Keratinocyte (primary cell): ENCODE measurements around the gene ALOX5AP. TPM values are rescaled to one million over a fixed set of nuclear protein-coding genes. Genes with fewer than 3 reads are reported as not detected.

Source experiments
- DNase-seq: peaks from one replicate; pipeline ENCODE4 v3.0.0-alpha.2; 2011; ENCODE audit warnings: low read depth, missing footprints, low spot score
- FAIRE-seq: peaks from 2 replicates; lab custom pipeline; 2011; peaks lifted over from hg19 to GRCh38; lab: Jason Lieb, UNC
- H2AFZ ChIP-seq: 2 replicates; pipeline ENCODE4 v1.6.0; 2012; ENCODE audit warnings: low read length, control low read depth, inconsistent platforms; ENCODE audit not compliant: control insufficient read depth
- H3K27ac ChIP-seq: 2 replicates; pipeline ENCODE4 v1.5.1; 2011; ENCODE audit warnings: low read length; ENCODE audit not compliant: control insufficient read depth, insufficient read depth
- H3K27me3 ChIP-seq: 3 replicates; pipeline ENCODE4 v1.6.0; 2011; ENCODE audit warnings: low read length; ENCODE audit not compliant: control insufficient read depth, insufficient read depth; ENCODE audit errors: extremely low read depth
- H3K36me3 ChIP-seq, 2 experiments: 2 replicates in 1 of 2; 3 replicates in 1 of 2; pipeline ENCODE4 v1.5.1; 2011; ENCODE audit warnings: low read length in 2 of 2, mild to moderate bottlenecking in 1 of 2; ENCODE audit not compliant: control insufficient read depth in 2 of 2, insufficient read depth in 2 of 2; ENCODE audit errors: extremely low read depth in 1 of 2
- H3K4me1 ChIP-seq: 3 replicates; pipeline ENCODE4 v1.5.1; 2011; ENCODE audit warnings: low read length; ENCODE audit not compliant: control insufficient read depth, insufficient read depth; ENCODE audit errors: extremely low read depth
- H3K4me2 ChIP-seq: 3 replicates; pipeline ENCODE4 v1.6.0; 2011; ENCODE audit warnings: low read depth, low read length; ENCODE audit not compliant: control insufficient read depth, insufficient read depth; ENCODE audit errors: extremely low read depth
- H3K4me3 ChIP-seq, 3 experiments: fragments of 200-600 bp in 1 of 3; sonication (generic) in 1 of 3; 2 replicates in 2 of 3; 3 replicates in 1 of 3; pipeline ENCODE4 v1.5.1; 2011 to 2016; ENCODE audit warnings: low read length in 3 of 3, mild to moderate bottlenecking in 3 of 3, control low read depth in 2 of 3, inconsistent platforms in 1 of 3, low read depth in 1 of 3, mixed read lengths in 1 of 3, mixed run types in 1 of 3, moderate library complexity in 1 of 3; ENCODE audit not compliant: control insufficient read depth in 2 of 3, insufficient read depth in 2 of 3; ENCODE audit errors: extremely low read depth in 1 of 3
- H3K79me2 ChIP-seq: 2 replicates; pipeline ENCODE4 v1.6.0; 2012; ENCODE audit warnings: low read length; ENCODE audit not compliant: control insufficient read depth, insufficient read depth
- H3K9ac ChIP-seq: 3 replicates; pipeline ENCODE4 v1.6.0; 2011; ENCODE audit warnings: low read length; ENCODE audit not compliant: control insufficient read depth, insufficient read depth; ENCODE audit errors: extremely low read depth
- H3K9me1 ChIP-seq: 3 replicates; pipeline ENCODE4 v1.6.0; 2011; ENCODE audit warnings: low read length; ENCODE audit not compliant: control insufficient read depth, insufficient read depth; ENCODE audit errors: extremely low read depth
- H3K9me3 ChIP-seq: 2 replicates; pipeline ENCODE4 v1.5.1; 2012; ENCODE audit warnings: low read depth, low read length; ENCODE audit not compliant: control insufficient read depth
- H4K20me1 ChIP-seq: 3 replicates; pipeline ENCODE4 v1.6.0; 2011; ENCODE audit warnings: low read length; ENCODE audit not compliant: control insufficient read depth, insufficient read depth; ENCODE audit errors: extremely low read depth
- EZH2 ChIP-seq: IDR thresholded peaks from one replicate; pipeline ENCODE4 v1.6.1; 2012; ENCODE audit warnings: inconsistent platforms, mild to moderate bottlenecking, low read length, moderate library complexity
- dilution Hi-C: fragments of 300-500 bp; cut with MboI; formaldehyde crosslinking; loops from one replicate; pipeline ENCODE4 v1.7.0; 2020; ENCODE audit warnings: low sequenced_read_pairs; ENCODE audit not compliant: extremely low pct_ligation_motif_present
- polyA plus RNA-seq, 5 experiments: library from polyadenylated mRNA; depleted of rRNA in 3 of 5; stranded (reverse) in 3 of 5; stranded (forward) in 1 of 5; unstranded in 1 of 5; fragments of >200 nt; gene quantifications; 1 replicate in 1 of 5; 2 replicates in 3 of 5; 3 replicates in 1 of 5; pipeline versions ENCODE4 v1.2.1 to v1.2.3, GENCODE V29; 2011 to 2012; ENCODE audit warnings: missing spikeins in 2 of 5, low read depth in 1 of 5, low replicate concordance in 1 of 5
- TF ChIP-seq, protein P1 (sequence below), 3 experiments: IDR thresholded peaks in 1 of 3; conservative IDR thresholded peaks in 1 of 3; optimal IDR thresholded peaks in 1 of 3; 2 replicates in 2 of 3; 3 replicates in 1 of 3; pipeline versions ENCODE3 to v1.5.1; 2011; ENCODE audit warnings: low read length in 3 of 3, mild to moderate bottlenecking in 3 of 3, moderate library complexity in 2 of 3, control low read depth in 1 of 3, inconsistent platforms in 1 of 3; ENCODE audit not compliant: insufficient read depth in 2 of 3; ENCODE audit errors: extremely low read depth in 1 of 3

ALOX5AP gene
- polyA plus RNA-seq, 1 donor (not counting 4 experiments of a cell fraction or from before 2014, with no cell fraction given): 0.31 TPM

DNA sequence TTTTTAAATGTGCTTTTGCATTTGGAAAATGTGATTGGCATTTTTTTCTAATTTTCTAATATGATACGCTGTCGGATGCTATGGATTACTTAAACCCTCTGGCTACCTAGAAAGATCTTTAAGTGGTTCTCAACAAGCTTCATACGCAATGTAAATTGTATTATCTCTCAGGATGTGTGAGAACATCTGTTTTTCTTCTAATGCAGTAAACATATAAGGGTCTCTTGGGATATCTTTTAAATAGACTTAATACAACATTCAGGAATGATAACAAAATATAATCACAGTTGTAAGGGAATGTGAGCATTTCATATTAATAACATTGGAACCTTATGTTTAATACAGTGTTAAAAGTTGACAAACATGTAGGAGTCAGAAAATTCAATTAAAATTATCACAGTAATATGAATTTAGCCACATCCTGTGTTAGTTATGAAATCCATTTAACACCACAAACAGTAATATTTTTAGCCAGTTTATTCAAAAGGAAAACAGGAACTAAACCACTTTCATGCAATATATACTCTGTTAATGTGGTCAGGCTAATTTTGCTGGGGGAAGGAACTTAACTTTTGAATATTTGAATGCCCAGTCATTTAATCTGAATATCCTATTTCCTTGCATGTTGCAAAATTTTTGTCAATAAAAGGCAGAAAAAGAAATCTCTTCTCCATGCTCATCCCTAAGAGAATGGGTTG is 15.0 kb upstream of the ALOX5AP start:
- H3K27ac ChIP-seq: no peak overlapping the region
- DNase-seq (no peak), FAIRE-seq (no peak)
- no peaks in the 10 kb centered on the region for H3K27me3 ChIP-seq
- no peaks in the 10 kb centered on the region for H3K79me2 ChIP-seq
- H3K9me3 ChIP-seq: no peaks in the 10 kb centered on the region
- no peak for TF ChIP-seq EZH2
- TF ChIP-seq, protein P1, sequence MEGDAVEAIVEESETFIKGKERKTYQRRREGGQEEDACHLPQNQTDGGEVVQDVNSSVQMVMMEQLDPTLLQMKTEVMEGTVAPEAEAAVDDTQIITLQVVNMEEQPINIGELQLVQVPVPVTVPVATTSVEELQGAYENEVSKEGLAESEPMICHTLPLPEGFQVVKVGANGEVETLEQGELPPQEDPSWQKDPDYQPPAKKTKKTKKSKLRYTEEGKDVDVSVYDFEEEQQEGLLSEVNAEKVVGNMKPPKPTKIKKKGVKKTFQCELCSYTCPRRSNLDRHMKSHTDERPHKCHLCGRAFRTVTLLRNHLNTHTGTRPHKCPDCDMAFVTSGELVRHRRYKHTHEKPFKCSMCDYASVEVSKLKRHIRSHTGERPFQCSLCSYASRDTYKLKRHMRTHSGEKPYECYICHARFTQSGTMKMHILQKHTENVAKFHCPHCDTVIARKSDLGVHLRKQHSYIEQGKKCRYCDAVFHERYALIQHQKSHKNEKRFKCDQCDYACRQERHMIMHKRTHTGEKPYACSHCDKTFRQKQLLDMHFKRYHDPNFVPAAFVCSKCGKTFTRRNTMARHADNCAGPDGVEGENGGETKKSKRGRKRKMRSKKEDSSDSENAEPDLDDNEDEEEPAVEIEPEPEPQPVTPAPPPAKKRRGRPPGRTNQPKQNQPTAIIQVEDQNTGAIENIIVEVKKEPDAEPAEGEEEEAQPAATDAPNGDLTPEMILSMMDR (optimal IDR thresholded peaks at IDR 0.05 in 1 of 3, IDR thresholded peaks at IDR 0.05 in 1 of 3, conservative IDR thresholded peaks at IDR 0.05 in 1 of 3; ENCODE audit: extremely low read depth in 1 of 3, insufficient read depth in 2 of 3, low read length in 3 of 3): no peak
- no peak overlapping the region for H3K4me3 ChIP-seq
- H4K20me1 ChIP-seq: no peaks in the 10 kb centered on the region
- H3K4me2 ChIP-seq: no peak overlapping the region
- H3K36me3 ChIP-seq: no peaks in the 10 kb centered on the region
- no peak overlapping the region for H2AFZ ChIP-seq
- peaks cover 12% of the 10 kb centered on the region for H3K4me1 ChIP-seq
- dilution Hi-C loops: no loop called here
- H3K9ac ChIP-seq: no peak overlapping the region
- H3K9me1 ChIP-seq: no peaks in the 10 kb centered on the region

DNA sequence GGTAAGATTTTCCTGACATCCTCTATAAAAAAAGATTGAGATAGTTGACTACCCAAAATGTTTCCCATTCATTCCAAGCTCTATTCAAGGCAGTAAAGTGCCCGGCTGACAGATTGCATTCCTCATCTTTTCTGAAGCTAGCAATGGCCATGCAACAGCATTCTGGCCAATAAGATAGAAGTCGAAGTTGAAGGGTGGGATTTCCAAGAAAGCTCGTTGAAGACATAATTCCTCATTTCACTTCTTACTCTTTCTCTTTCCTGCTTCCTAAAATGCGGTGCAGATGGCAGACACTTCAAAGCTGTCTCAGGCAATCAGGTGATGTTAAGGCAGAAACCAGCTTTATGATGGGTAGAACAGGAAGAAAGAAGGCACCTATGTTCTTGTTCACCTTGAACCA is 13.4 kb upstream of the ALOX5AP start:
- TF ChIP-seq EZH2: no peak
- TF ChIP-seq, protein P1 (optimal IDR thresholded peaks at IDR 0.05 in 1 of 3, IDR thresholded peaks at IDR 0.05 in 1 of 3, conservative IDR thresholded peaks at IDR 0.05 in 1 of 3; ENCODE audit: extremely low read depth in 1 of 3, insufficient read depth in 2 of 3, low read length in 3 of 3): no peak
- H3K27ac ChIP-seq: no peak overlapping the region
- no peak for FAIRE-seq
- H3K4me1 ChIP-seq: peaks cover 12% of the 10 kb centered on the region
- no peaks in the 10 kb centered on the region for H3K27me3 ChIP-seq
- no peaks in the 10 kb centered on the region for H3K9me3 ChIP-seq
- H3K9ac ChIP-seq: no peak overlapping the region
- no peaks in the 10 kb centered on the region for H3K36me3 ChIP-seq
- H3K79me2 ChIP-seq: no peaks in the 10 kb centered on the region
- no peak for DNase-seq
- H3K4me3 ChIP-seq: no peak overlapping the region
- dilution Hi-C loops: no loop called here
- no peaks in the 10 kb centered on the region for H4K20me1 ChIP-seq
- H3K9me1 ChIP-seq: no peaks in the 10 kb centered on the region
- no peak overlapping the region for H3K4me2 ChIP-seq
- H2AFZ ChIP-seq: no peak overlapping the region
